ENCODE results near the gene ARHGAP6. TPM values are rescaled to one million over a fixed set of nuclear protein-coding genes. Genes with fewer than 3 reads are reported as not detected.

ARHGAP6 gene
- total RNA-seq, 1 experiment from 2014 or later, result 0.10 TPM

GRCh38 chrX:11331788-11332187, 333.9 kb downstream of the ARHGAP6 start (continued):
- TF ChIP-seq ZBTB33 (IDR thresholded peaks at IDR 0.05; ENCODE audit: extremely low read depth, insufficient replicate concordance, low read length), result no peak
- no peak for TF ChIP-seq RAD21 (IDR thresholded peaks at IDR 0.05; ENCODE audit: low read depth)
- TF ChIP-seq EZH2 (IDR thresholded peaks at IDR 0.05), result no peak
- TF ChIP-seq CEBPB (IDR thresholded peaks at IDR 0.05; ENCODE audit: low read depth), result no peak

GRCh38 chrX:11329021-11329420, 336.7 kb downstream of the ARHGAP6 start:
- H3K9ac ChIP-seq (ENCODE audit: low read length), result no peak overlapping the region
- no peaks in the 10 kb centered on the region for H3K9me2 ChIP-seq (ENCODE audit: insufficient read depth)
- CTCF ChIA-PET, result no interaction called here
- no peaks in the 10 kb centered on the region for H4K20me1 ChIP-seq (ENCODE audit: insufficient read depth)
- no peaks in the 10 kb centered on the region for H3K36me3 ChIP-seq (ENCODE audit: control insufficient read depth in 1 of 2, insufficient read depth in 2 of 2, low read length in 2 of 2)
- intact Hi-C loops (cut with micrococcal nuclease), result no loop called here
- DNase-seq (ENCODE audit: low read depth, low spot score), result no peak
- BruUV-seq (replicated peaks), result no TSS peak
- no peak for ATAC-seq
- H3K79me2 ChIP-seq (ENCODE audit: insufficient read depth, low read length), result no peaks in the 10 kb centered on the region
- no peak overlapping the region for H2AFZ ChIP-seq (ENCODE audit: low read depth, low read length, poor library complexity, severe bottlenecking)
- H3K27me3 ChIP-seq (ENCODE audit: insufficient read depth, low read length), result no peaks in the 10 kb centered on the region
- TF ChIP-seq CBX3 (IDR thresholded peaks at IDR 0.05; ENCODE audit: low read depth), result no peak
- H3K4me3 ChIP-seq (replicated peaks in 1 of 2; ENCODE audit: low read depth in 1 of 2, low read length in 2 of 2), result no peak overlapping the region
- H3K4me2 ChIP-seq (ENCODE audit: low read length), result no peak overlapping the region
- POLR2A ChIA-PET, result no interaction called here
- RAD21 ChIA-PET (ENCODE audit: low non-redundant PET in 1 of 2, low total read pairs in 2 of 2, uncharacterized antibody in 2 of 2, unreplicated experiment in 2 of 2), result no interaction called here
- no peaks in the 10 kb centered on the region for H3K4me1 ChIP-seq (ENCODE audit: control insufficient read depth in 1 of 2, insufficient read depth in 2 of 2, low read length in 2 of 2)
- no peaks in the 10 kb centered on the region for H3K9me3 ChIP-seq (ENCODE audit: control insufficient read depth in 1 of 2, insufficient read depth in 1 of 2, low read depth in 1 of 2, low read length in 2 of 2)
- no peak overlapping the region for H3K27ac ChIP-seq (ENCODE audit: low read depth, low read length)

GRCh38 chrX:11328134-11328533, 337.6 kb downstream of the ARHGAP6 start:
- H3K27ac ChIP-seq (ENCODE audit: low read depth, low read length), result no peak overlapping the region
- H3K9ac ChIP-seq (ENCODE audit: low read length), result no peak overlapping the region
- ChIA-PET POLR2A (no interaction called here), RAD21 (ENCODE audit: low non-redundant PET in 1 of 2, low total read pairs in 2 of 2, uncharacterized antibody in 2 of 2, unreplicated experiment in 2 of 2) (no interaction called here), CTCF (no interaction called here)
- H3K4me1 ChIP-seq (ENCODE audit: control insufficient read depth in 1 of 2, insufficient read depth in 2 of 2, low read length in 2 of 2), result no peaks in the 10 kb centered on the region
- ATAC-seq (no peak), DNase-seq (ENCODE audit: low read depth, low spot score) (no peak)
- H3K36me3 ChIP-seq (ENCODE audit: control insufficient read depth in 1 of 2, insufficient read depth in 2 of 2, low read length in 2 of 2), result no peaks in the 10 kb centered on the region
- no peaks in the 10 kb centered on the region for H3K27me3 ChIP-seq (ENCODE audit: insufficient read depth, low read length)
- H3K79me2 ChIP-seq (ENCODE audit: insufficient read depth, low read length), result no peaks in the 10 kb centered on the region
- no peak overlapping the region for H2AFZ ChIP-seq (ENCODE audit: low read depth, low read length, poor library complexity, severe bottlenecking)
- H3K9me3 ChIP-seq (ENCODE audit: control insufficient read depth in 1 of 2, insufficient read depth in 1 of 2, low read depth in 1 of 2, low read length in 2 of 2), result no peaks in the 10 kb centered on the region
- H4K20me1 ChIP-seq (ENCODE audit: insufficient read depth), result no peaks in the 10 kb centered on the region
- H3K4me2 ChIP-seq (ENCODE audit: low read length), result no peak overlapping the region
- no peak overlapping the region for H3K4me3 ChIP-seq (replicated peaks in 1 of 2; ENCODE audit: low read depth in 1 of 2, low read length in 2 of 2)
- H3K9me2 ChIP-seq (ENCODE audit: insufficient read depth), result no peaks in the 10 kb centered on the region
- TF ChIP-seq ZFX (IDR thresholded peaks at IDR 0.05), result no peak
- no peak for TF ChIP-seq RAD21 (IDR thresholded peaks at IDR 0.05; ENCODE audit: low read depth)
- no peak for TF ChIP-seq EZH2 (IDR thresholded peaks at IDR 0.05)
- TF ChIP-seq SRF (IDR thresholded peaks at IDR 0.05; ENCODE audit: low read depth), result no peak
- no peak for TF ChIP-seq ELF1 (IDR thresholded peaks at IDR 0.05; ENCODE audit: borderline replicate concordance, low read depth)
- TF ChIP-seq FOSL1 (IDR thresholded peaks at IDR 0.05; ENCODE audit: low read depth), result no peak
- no peak for TF ChIP-seq YY1 (IDR thresholded peaks at IDR 0.05; ENCODE audit: extremely low read depth, insufficient replicate concordance, low read depth, low read length)
- no TSS peak for BruUV-seq (replicated peaks)
- intact Hi-C loops (cut with micrococcal nuclease), result no loop called here

Measured in HCT116 (cell line).